HG03097 (cell line): Measurements from ENCODE around the gene PCDHGA11.
"Not testable (repeated sequence)": the region's sequence is repeated elsewhere in the genome, so short reads cannot be mapped to it uniquely, and the experiment has no call there.

ENCODE experiments used
- ATAC-seq: cut with Tn5 transposase; IDR thresholded peaks from one replicate; pipeline ENCODE4 v1.9.1; 2021; ENCODE audit not compliant: unreplicated experiment, low FRiP score

PCDHGA11 gene

DNA sequence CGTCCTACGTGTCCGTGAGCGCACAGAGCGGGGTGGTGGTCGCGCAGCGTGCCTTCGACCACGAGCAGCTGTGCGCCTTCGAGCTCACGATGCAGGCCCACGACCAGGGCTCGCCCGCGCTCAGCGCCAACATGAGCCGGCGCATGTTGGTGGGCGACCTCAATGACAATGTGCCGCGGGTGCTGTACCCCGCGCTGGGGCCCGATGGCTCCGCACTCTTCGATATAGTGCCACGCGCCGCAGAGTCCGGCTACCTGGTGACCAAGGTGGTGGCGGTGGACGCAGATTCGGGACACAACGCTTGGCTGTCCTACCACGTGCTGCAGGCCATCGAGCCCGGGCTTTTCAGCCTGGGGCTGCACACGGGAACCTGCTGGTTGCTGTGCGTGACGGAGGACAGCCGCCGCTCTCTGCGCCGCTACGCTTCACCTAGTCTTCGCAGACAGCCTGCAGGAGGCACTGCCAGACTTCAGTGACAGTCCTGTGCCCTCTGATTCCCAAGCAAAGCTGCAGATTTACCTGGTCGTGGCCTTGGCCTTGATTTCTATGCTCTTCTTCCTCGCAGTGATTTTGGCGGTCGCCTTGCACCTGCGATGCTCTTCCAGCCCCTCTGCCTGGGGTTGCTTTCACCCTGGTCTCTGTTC lies 7.1 kb downstream of the PCDHGA11 start:
- ATAC-seq: no peak

DNA sequence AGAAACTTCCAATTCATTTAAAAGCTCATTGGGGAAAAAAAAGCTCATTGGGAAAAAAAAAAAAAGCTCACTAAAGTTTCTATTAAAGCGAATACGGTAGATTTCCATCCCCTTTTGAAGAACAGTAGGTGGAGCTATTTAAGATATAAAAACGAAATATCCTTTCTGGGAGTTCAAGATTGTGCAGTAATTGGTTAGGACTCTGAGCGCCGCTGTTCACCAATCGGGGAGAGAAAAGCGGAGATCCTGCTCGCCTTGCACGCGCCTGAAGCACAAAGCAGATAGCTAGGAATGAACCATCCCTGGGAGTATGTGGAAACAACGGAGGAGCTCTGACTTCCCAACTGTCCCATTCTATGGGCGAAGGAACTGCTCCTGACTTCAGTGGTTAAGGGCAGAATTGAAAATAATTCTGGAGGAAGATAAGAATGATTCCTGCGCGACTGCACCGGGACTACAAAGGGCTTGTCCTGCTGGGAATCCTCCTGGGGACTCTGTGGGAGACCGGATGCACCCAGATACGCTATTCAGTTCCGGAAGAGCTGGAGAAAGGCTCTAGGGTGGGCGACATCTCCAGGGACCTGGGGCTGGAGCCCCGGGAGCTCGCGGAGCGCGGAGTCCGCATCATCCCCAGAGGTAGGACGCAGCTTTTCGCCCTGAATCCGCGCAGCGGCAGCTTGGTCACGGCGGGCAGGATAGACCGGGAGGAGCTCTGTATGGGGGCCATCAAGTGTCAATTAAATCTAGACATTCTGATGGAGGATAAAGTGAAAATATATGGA lies 9.7 kb downstream of the PCDHGA11 start, which contains the start of gene PCDHGA12:
Gene PCDHGA12, plus strand, starts transcription at position 176 of the 782 bp plus-strand sequence. Its CDS starts 253 bp downstream, at position 429.
- no peak for ATAC-seq

DNA sequence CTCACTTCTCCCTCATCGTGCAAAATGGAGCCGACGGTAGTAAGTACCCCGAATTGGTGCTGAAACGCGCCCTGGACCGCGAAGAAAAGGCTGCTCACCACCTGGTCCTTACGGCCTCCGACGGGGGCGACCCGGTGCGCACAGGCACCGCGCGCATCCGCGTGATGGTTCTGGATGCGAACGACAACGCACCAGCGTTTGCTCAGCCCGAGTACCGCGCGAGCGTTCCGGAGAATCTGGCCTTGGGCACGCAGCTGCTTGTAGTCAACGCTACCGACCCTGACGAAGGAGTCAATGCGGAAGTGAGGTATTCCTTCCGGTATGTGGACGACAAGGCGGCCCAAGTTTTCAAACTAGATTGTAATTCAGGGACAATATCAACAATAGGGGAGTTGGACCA lies 10.4 kb downstream of the PCDHGA11 start:
- ATAC-seq: no peak

DNA sequence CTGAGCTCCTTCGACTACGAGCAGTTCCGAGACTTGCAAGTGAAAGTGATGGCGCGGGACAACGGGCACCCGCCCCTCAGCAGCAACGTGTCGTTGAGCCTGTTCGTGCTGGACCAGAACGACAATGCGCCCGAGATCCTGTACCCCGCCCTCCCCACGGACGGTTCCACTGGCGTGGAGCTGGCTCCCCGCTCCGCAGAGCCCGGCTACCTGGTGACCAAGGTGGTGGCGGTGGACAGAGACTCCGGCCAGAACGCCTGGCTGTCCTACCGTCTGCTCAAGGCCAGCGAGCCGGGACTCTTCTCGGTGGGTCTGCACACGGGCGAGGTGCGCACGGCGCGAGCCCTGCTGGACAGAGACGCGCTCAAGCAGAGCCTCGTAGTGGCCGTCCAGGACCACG lies 11.5 kb downstream of the PCDHGA11 start:
- ATAC-seq: not testable (repeated sequence)

DNA sequence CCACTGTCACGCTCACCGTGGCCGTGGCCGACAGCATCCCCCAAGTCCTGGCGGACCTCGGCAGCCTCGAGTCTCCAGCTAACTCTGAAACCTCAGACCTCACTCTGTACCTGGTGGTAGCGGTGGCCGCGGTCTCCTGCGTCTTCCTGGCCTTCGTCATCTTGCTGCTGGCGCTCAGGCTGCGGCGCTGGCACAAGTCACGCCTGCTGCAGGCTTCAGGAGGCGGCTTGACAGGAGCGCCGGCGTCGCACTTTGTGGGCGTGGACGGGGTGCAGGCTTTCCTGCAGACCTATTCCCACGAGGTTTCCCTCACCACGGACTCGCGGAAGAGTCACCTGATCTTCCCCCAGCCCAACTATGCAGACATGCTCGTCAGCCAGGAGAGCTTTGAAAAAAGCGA lies 11.9 kb downstream of the PCDHGA11 start:
- ATAC-seq: not testable (repeated sequence)

DNA sequence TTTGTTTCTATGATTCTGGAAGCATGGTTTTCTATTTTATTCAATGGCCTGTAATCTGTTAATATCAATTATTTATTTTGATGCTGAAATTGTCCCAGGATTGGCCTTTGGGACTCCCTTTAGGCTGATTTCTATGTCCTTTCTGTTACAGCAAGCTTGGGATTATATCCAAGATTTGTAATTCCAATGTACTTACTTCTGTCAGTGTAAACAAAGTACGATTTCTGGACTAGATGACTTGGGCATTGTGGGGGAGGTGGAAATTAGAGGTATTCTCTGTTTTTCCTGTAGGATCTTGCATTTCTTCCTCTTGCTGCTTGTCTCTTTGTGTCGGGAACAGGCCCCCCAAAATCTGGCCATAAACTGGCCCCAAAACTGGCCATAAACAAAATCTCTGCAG lies 13.2 kb downstream of the PCDHGA11 start:
- no peak for ATAC-seq

DNA sequence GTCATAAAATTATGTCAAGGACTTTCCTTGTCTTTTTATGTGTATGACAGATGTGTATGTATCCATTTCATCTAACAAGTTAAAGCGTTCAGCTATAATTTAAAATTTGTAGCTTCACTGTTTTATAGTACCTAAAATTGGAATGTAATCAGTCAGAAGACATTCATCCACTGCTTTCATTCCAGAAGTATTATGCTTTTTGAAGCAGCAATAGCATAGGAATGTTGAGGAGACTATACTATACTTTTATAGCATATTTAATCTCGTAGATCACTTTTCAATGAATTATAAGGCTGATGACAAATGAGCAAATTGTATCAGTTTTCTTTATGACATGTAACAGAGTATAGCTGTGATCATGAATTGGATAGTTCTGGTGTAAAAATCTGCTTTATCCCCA lies 16.4 kb downstream of the PCDHGA11 start:
- no peak for ATAC-seq

DNA sequence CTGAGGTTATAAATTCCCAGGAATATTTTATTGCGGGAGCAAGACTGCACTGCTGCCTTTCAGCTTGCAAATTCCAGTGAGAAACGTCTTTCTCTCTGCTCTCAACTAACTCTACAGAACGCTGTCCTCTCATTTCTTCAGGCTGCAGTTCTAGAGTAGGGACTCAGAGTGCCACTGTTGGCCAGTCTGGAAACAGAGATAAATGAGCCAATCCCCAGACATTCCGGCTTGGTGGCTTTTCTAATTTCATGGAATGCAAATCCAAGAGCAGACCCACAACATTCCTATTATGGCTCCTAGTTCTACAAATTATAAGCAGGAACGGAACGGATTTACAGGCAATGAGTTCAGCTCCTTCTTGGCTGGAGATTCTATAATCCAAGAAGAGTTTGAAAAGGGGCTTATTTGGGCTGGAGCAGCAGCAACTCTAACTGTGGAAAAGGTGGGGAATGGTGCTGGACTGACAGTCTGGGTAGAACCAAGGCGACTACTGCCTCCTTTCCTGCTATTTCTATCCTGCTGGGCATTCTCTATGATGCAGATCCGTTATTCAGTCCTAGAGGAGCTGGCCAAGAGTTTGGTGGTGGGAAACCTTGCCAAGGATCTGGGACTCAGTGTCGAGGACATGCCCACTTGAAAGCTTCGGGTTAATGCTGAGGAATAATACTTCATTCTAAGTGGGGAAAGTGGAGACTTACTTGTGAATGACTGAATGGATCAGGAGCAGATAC lies 18.7 kb downstream of the PCDHGA11 start:
- ATAC-seq: no peak

DNA sequence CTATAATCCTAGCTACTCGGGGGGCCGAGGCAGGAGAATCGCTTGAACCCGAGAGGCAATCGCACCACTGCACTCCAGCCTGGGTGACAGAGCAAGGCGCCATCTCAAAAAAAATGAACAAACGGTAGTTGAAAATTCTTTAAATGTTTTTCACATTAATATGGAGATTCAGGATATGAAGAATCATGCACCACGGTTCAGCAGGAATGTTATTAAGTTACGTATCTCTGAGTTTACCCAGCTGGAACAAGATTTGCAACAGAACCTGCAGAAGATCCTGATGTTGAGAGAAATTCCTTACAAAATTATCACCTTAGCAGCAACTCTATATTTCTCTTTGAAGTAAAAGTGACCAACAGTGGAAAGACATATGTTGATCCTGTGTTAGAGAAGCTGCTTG lies 19.5 kb downstream of the PCDHGA11 start:
- no peak for ATAC-seq

DNA sequence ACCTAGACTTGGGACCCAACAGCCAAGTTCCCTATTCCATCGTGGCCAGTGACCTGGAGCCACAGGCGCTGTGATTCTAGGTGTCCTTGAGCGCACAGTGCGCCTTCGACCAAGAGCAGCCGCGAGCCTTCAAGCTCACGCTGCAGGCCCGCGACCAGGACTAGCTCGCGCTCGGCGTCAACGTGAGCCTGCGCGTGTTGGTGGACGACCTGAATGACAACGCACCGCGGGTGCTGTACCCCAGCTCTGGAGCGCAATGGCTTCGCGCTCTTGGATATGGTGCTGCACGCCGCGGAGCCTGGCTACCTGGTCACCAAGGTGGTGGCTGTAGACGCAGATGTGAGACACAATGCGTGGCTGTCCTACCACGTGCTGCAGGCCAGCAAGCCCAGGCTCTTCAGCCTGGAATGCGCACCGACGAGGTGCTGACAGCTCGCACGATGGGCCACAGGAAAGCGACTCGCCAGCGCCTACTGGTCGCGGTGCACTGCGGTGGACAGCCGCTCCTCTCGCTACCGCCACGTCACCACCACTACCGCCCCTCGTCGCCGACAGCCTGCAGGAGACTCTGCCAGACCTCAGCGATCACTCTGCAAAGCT lies 20.8 kb downstream of the PCDHGA11 start:
- ATAC-seq: no peak

DNA sequence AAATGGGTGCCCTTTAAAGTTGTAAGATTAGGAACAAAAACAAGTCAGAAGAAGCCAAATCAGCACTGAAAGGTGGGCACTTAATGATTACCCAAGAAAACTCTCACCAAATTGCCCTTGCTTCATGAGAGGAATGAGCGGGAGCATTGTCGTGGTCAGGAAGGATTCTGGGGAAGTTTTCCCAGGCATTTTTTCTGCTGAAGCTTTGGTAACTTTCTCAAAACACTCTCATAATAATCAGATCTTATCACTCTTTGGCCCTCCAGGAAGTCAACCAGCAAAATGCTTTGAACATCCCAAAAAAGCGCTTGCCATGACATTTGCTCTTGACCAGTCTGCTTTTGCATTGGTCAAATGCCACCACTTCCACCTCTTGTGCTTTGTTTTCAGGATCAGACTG lies 44.5 kb downstream of the PCDHGA11 start:
- no peak for ATAC-seq
